ENCODE results near the gene KCNK18.

The KCNK18 gene

DNA sequence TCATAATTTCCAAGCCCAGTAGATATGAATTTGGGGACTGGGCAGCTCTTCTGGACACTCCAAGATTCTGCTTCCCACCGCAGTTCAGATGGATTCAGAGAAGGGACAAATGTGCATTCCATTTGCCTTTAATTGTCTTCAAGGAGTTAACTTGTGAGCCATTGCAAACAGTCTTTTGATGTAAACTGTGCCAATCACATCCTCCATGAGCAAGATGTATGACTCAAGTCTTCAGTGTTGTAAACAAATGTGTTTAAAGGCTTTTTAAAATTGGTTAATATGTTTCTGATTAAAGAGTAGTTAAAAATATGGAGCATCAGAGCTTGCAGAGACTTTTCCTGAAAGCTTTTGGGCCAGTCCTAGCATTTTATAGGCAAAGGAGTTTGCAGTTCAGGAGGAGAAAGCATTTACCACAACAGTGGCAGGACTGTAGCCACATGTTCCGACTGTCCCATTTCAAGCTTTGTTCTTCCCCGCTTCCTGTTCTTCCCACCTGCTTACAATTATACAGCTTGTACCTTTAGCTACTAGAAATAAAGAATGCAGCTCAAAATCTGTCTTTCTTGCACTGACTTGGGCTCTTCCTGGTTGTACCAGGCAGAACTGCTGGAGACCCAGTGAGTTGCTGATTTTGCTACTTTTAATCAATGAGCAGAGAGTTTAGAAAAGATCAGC, 49.8 kb downstream of the KCNK18 start:
- TF ChIP-seq, protein P1, sequence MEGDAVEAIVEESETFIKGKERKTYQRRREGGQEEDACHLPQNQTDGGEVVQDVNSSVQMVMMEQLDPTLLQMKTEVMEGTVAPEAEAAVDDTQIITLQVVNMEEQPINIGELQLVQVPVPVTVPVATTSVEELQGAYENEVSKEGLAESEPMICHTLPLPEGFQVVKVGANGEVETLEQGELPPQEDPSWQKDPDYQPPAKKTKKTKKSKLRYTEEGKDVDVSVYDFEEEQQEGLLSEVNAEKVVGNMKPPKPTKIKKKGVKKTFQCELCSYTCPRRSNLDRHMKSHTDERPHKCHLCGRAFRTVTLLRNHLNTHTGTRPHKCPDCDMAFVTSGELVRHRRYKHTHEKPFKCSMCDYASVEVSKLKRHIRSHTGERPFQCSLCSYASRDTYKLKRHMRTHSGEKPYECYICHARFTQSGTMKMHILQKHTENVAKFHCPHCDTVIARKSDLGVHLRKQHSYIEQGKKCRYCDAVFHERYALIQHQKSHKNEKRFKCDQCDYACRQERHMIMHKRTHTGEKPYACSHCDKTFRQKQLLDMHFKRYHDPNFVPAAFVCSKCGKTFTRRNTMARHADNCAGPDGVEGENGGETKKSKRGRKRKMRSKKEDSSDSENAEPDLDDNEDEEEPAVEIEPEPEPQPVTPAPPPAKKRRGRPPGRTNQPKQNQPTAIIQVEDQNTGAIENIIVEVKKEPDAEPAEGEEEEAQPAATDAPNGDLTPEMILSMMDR (conservative IDR thresholded peaks at IDR 0.05; ENCODE audit: low read depth, low read length), result no peak
- no peak for DNase-seq (ENCODE audit: low read depth)
- H3K4me3 ChIP-seq (ENCODE audit: low read depth, low read length), result no peak overlapping the region

DNA sequence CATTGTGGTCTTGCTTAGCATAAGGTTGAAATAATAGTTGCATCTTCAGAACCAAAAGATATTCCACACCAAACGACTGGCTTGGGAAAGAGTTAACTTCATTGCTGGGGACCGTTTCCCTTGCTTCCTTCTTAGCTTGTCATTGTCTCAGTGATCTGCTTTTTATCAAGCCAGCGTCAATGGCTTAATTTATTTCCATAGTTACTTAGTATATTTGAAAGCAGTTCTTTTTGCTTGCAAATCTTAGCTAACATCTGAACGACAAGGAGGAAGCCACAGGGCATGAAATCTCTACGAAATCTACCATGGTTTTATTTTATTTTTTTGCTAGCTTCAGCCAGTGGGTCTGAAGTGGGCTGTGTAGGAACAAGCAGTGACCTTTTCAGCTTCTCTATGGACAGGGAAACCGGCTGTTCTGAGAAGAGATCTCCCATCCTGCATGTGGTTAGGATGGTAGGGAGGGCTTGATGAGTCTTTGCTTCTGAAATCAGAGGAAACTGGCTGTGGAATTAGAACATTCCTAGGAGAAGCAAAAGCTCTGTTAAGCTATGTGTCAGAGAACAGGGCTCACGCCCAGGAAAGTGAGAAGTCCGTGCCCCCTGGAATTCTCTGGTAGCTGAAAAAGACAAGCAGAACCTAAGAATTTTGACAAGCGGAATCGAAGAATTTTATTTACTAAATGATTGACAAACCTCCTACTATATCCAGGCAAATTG, 51.6 kb downstream of the KCNK18 start:
- H3K4me3 ChIP-seq (ENCODE audit: low read depth, low read length), result no peak overlapping the region
- no peak for DNase-seq (ENCODE audit: low read depth)
- TF ChIP-seq, protein P1 (conservative IDR thresholded peaks at IDR 0.05; ENCODE audit: low read depth, low read length), result no peak

DNA sequence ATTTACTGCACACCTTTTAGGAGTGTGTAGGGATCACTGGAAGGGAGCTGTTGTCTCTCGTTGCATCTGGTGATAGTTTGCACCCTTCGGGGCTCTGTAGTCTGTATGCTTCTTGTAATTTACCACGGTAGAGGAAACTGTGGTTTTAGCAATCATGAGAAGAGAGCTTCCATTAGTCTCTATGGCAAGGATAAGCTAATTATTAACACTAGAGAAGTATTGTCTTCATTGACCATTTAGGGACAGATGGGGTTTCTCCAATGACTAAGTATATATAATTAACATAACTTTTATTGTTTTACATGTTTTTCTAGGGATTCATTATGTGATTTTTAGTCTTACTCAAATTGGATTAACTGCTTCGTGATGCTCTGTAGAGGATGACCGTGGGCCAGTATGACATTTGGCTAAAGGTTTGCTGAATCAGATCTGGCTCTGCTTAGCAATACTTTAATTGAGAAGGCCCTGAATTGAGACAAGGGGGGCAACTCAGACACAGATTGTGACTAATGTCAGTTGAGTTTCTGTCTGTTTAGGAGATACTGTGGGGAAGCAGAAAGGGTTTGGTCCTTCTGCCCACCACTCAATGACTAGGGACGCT, 52.3 kb downstream of the KCNK18 start:
- no peak for DNase-seq (ENCODE audit: low read depth)
- no peak overlapping the region for H3K4me3 ChIP-seq (ENCODE audit: low read depth, low read length)
- TF ChIP-seq, protein P1 (conservative IDR thresholded peaks at IDR 0.05; ENCODE audit: low read depth, low read length), result no peak

DNA sequence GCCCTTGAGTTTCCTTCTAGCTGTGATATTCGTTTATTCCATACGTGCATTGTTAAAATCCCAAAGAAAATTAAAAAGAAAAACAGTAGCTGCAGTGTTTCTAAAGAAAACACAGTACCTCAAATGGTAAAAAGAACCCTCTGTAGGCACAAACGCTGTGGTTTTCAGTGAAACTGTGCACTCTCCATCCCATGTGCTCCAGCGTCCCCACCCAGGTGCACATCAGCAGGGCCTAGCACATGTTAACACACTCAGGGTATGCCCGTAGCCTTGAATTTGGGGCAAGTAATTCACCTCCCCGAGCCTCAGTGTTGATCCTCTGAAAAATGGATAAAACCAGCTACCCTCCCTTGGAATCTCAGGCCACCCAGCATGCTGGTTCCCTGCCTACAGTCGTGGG, 53.1 kb downstream of the KCNK18 start:
- no peak for DNase-seq (ENCODE audit: low read depth)
- TF ChIP-seq, protein P1 (conservative IDR thresholded peaks at IDR 0.05; ENCODE audit: low read depth, low read length), result no peak
- H3K4me3 ChIP-seq (ENCODE audit: low read depth, low read length), result no peak overlapping the region

DNA sequence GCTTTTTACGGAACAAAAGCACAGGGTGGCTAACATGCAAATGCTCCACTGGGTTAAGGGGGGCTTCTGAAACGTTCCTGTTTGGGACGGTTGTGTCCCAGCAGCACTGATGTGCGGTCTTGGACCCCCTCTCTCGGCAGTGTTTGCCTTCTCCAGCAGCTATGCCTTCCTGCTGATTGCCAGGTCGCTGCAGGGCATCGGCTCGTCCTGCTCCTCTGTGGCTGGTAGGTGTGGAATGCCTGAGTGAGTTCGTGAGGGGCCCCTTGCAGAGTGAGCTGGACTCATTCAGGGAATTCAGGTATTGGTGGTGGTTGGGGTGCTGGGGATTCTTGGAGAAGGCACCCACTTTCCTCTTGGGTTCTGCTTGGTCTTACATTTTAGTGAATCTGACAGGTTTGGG, 56.6 kb downstream of the KCNK18 start:
- TF ChIP-seq, protein P1 (conservative IDR thresholded peaks at IDR 0.05; ENCODE audit: low read depth, low read length), result no peak
- no peak for DNase-seq (ENCODE audit: low read depth)

DNA sequence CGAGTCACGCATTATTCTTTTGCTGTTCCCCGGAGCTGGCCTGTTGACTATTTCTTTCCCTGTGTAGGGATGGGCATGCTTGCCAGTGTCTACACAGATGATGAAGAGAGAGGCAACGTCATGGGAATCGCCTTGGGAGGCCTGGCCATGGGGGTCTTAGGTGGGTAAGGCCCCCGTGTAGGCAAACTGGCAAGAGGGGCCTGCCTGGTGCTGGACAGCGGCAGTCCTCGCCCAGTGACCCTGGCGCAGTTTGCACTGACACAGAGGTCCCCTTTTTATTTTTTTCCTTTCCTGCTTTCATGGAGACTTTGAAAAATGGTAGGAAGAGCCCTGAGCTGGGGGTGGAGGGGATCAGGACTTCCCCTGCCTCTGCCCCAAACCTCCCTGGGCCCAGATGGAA, 57.0 kb downstream of the KCNK18 start:
- TF ChIP-seq, protein P1 (conservative IDR thresholded peaks at IDR 0.05; ENCODE audit: low read depth, low read length), result no peak
- H3K4me3 ChIP-seq (ENCODE audit: low read depth, low read length), result no peak overlapping the region
- no peak for DNase-seq (ENCODE audit: low read depth)

More for the DNA sequence above, 56.6 kb downstream of the KCNK18 start:
- no peak overlapping the region for H3K4me3 ChIP-seq (ENCODE audit: low read depth, low read length)

Data from choroid plexus epithelial cell (primary cell).